HG03108 (cell line): ENCODE measurements around the gene OXCT2.
"Not testable (repeated sequence)": the region's sequence is repeated elsewhere in the genome, so short reads cannot be mapped to it uniquely, and the experiment has no call there.

ENCODE experiments used
- ATAC-seq: cut with Tn5 transposase; IDR thresholded peaks from one replicate; pipeline ENCODE4 v1.9.1; 2021; ENCODE audit warnings: moderate library complexity; ENCODE audit not compliant: unreplicated experiment

The OXCT2 gene

GRCh38 chr1:39787964-39788363 lies 16.8 kb upstream of the OXCT2 start:
- not testable (repeated sequence) for ATAC-seq

- no peak for ATAC-seq
These were observed 16.3 kb upstream of the OXCT2 start for GRCh38 chr1:39787468-39787867.

GRCh38 chr1:39787108-39787375 lies 15.9 kb upstream of the OXCT2 start:
- not testable (repeated sequence) for ATAC-seq

- ATAC-seq: not testable (repeated sequence)
These were observed 15.4 kb upstream of the OXCT2 start for GRCh38 chr1:39786303-39787107.

GRCh38 chr1:39782685-39783084 lies 11.5 kb upstream of the OXCT2 start:
- not testable (repeated sequence) for ATAC-seq

GRCh38 chr1:39782103-39782502 lies 11.0 kb upstream of the OXCT2 start:
- ATAC-seq: no peak

- ATAC-seq: no peak
These were observed 10.2 kb upstream of the OXCT2 start for GRCh38 chr1:39781349-39781715.

- no peak for ATAC-seq
These were observed 8.7 kb upstream of the OXCT2 start for GRCh38 chr1:39779821-39780220.

- ATAC-seq: no peak
These were observed 8.0 kb upstream of the OXCT2 start for GRCh38 chr1:39779137-39779536.

GRCh38 chr1:39778463-39779099 lies 7.4 kb upstream of the OXCT2 start:
- ATAC-seq: not testable (repeated sequence)

GRCh38 chr1:39777896-39778295 lies 6.7 kb upstream of the OXCT2 start:
- not testable (repeated sequence) for ATAC-seq

GRCh38 chr1:39777306-39777705 lies 6.2 kb upstream of the OXCT2 start:
- ATAC-seq: no peak

GRCh38 chr1:39776886-39777285 lies 5.7 kb upstream of the OXCT2 start:
- no peak for ATAC-seq

- peak; percentile 45 for ATAC-seq
These were observed 5.2 kb upstream of the OXCT2 start for GRCh38 chr1:39776400-39776713.

GRCh38 chr1:39775676-39776399 lies 4.7 kb upstream of the OXCT2 start:
- peak; percentile 42 for ATAC-seq

- ATAC-seq: not testable (repeated sequence)
These were observed 4.0 kb upstream of the OXCT2 start for GRCh38 chr1:39775141-39775540.

GRCh38 chr1:39773369-39773979 lies 2.3 kb upstream of the OXCT2 start:
- not testable (repeated sequence) for ATAC-seq

- ATAC-seq: peak; percentile 61
These were observed 787 bp downstream of the OXCT2 start for GRCh38 chr1:39770100-39771021.

- not testable (repeated sequence) for ATAC-seq
These were observed 1.6 kb downstream of the OXCT2 start for GRCh38 chr1:39769502-39769901.

GRCh38 chr1:39766466-39766865 lies 4.7 kb downstream of the OXCT2 start:
- not testable (repeated sequence) for ATAC-seq

GRCh38 chr1:39764512-39764911 lies 6.6 kb downstream of the OXCT2 start:
- ATAC-seq: not testable (repeated sequence)
